IMR-90 (cell line): Measurements from ENCODE around the gene ZBTB46. TPM values are rescaled to one million over a fixed set of nuclear protein-coding genes. Genes with fewer than 3 reads are reported as not detected.

ENCODE experiments used
- ATAC-seq: fragments of 200-7000 bp; cut with Tn5 transposase; 2 replicates; pipeline ENCODE4 v1.9.1; 2020; ENCODE audit warnings: low read depth, mild to moderate bottlenecking, moderate library complexity
- BruUV-seq: library from RNA; stranded (reverse); fragments of 400-500 nt; replicated peaks from 2 replicates; lab custom pipeline; 2021; lab: Mats Ljungman, UMichigan
- CTCF ChIA-PET: fragments of 300-600 bp; formaldehyde crosslinking; extraction: SDS; loops from one replicate; lab custom pipeline; 2021; ENCODE audit warnings: antibody characterized with exemption; lab: Yijun Ruan, JAX
- POLR2A ChIA-PET: fragments of 300-600 bp; sonication (Branson Sonifier 250); formaldehyde crosslinking; loops from one replicate; lab custom pipeline; 2022; ENCODE audit warnings: antibody characterized with exemption; ENCODE audit not compliant: unreplicated experiment; lab: Charles Lee
- DNase-seq: peaks from one replicate; pipeline ENCODE4 v3.0.0; 2013
- H2AFZ ChIP-seq: replicated peaks from 2 replicates; pipeline ENCODE3; 2013; ENCODE audit warnings: low read length, mild to moderate bottlenecking; ENCODE audit not compliant: poor library complexity
- H2AK5ac ChIP-seq: 2 replicates; pipeline ENCODE4 v1.6.1; 2013; ENCODE audit warnings: low read depth, low read length, inconsistent platforms
- H2AK9ac ChIP-seq: replicated peaks from 2 replicates; pipeline ENCODE3; 2013; ENCODE audit warnings: mild to moderate bottlenecking, low read depth, low read length, moderate library complexity; ENCODE audit not compliant: poor library complexity
- H2BK120ac ChIP-seq: 2 replicates; pipeline ENCODE4 v1.6.1; 2013; ENCODE audit warnings: low read depth, low read length, inconsistent platforms
- H2BK15ac ChIP-seq: 3 replicates; pipeline ENCODE4 v1.6.1; 2013; ENCODE audit warnings: low read depth, low read length, inconsistent platforms
- H2BK20ac ChIP-seq: 2 replicates; pipeline ENCODE4 v1.6.1; 2013; ENCODE audit warnings: low read depth, mild to moderate bottlenecking, inconsistent platforms, low read length, moderate library complexity
- H2BK5ac ChIP-seq: 2 replicates; pipeline ENCODE4 v1.6.1; 2013; ENCODE audit warnings: mild to moderate bottlenecking, low read depth, low read length, inconsistent platforms; ENCODE audit not compliant: poor library complexity, severe bottlenecking
- H3K14ac ChIP-seq: replicated peaks from 2 replicates; pipeline ENCODE4 v1.6.1; 2013; ENCODE audit warnings: low read depth, low read length, inconsistent platforms
- H3K18ac ChIP-seq: 2 replicates; pipeline ENCODE4 v1.6.1; 2013; ENCODE audit warnings: low read depth, low read length, control low read depth
- H3K23ac ChIP-seq: 2 replicates; pipeline ENCODE4 v1.6.1; 2013; ENCODE audit warnings: low read depth, low read length, inconsistent platforms
- H3K27ac ChIP-seq: 2 replicates; pipeline ENCODE4 v1.5.1; 2013; ENCODE audit warnings: mild to moderate bottlenecking, control low read depth, low read length; ENCODE audit not compliant: insufficient read depth
- H3K27me3 ChIP-seq: 2 replicates; pipeline ENCODE4 v1.6.1; 2013; ENCODE audit warnings: low read length; ENCODE audit not compliant: control insufficient read depth, insufficient read depth
- H3K36me3 ChIP-seq: 2 replicates; pipeline ENCODE4 v1.6.1; 2013; ENCODE audit warnings: low read length, mixed read lengths; ENCODE audit not compliant: control insufficient read depth, insufficient read depth
- H3K4ac ChIP-seq: 2 replicates; pipeline ENCODE4 v1.6.1; 2013; ENCODE audit warnings: low read depth, low read length, inconsistent platforms
- H3K4me1 ChIP-seq: 2 replicates; pipeline ENCODE4 v1.6.1; 2013; ENCODE audit warnings: low read length, mixed read lengths; ENCODE audit not compliant: control insufficient read depth, insufficient read depth
- H3K4me2 ChIP-seq: 2 replicates; pipeline ENCODE4 v1.6.1; 2013; ENCODE audit warnings: low read depth, mild to moderate bottlenecking, control low read depth, low read length, moderate library complexity
- H3K4me3 ChIP-seq: 2 replicates; pipeline ENCODE4 v1.5.1; 2013; ENCODE audit warnings: low read depth, mild to moderate bottlenecking, control low read depth, low read length, moderate library complexity; ENCODE audit not compliant: insufficient read depth
- H3K56ac ChIP-seq: 2 replicates; pipeline ENCODE4 v1.6.1; 2013; ENCODE audit warnings: low read length, inconsistent platforms; ENCODE audit not compliant: insufficient read depth; ENCODE audit errors: extremely low read depth
- H3K79me1 ChIP-seq, 2 experiments: 2 replicates each; pipeline ENCODE4 v1.6.1; 2013; ENCODE audit warnings: low read length in 2 of 2, inconsistent platforms in 1 of 2, low read depth in 1 of 2
- H3K9ac ChIP-seq: 2 replicates; pipeline ENCODE4 v1.6.1; 2013; ENCODE audit warnings: low read depth, low read length, control low read depth
- H3K9me1 ChIP-seq: 2 replicates; pipeline ENCODE4 v1.6.1; 2013; ENCODE audit warnings: low read length, inconsistent platforms; ENCODE audit not compliant: insufficient read depth
- H3K9me3 ChIP-seq: 2 replicates; pipeline ENCODE4 v1.6.1; 2013; ENCODE audit warnings: low read length; ENCODE audit not compliant: control insufficient read depth, insufficient read depth
- H4K20me1 ChIP-seq: 2 replicates; pipeline ENCODE4 v1.6.1; 2013; ENCODE audit warnings: low read length, inconsistent platforms; ENCODE audit not compliant: insufficient read depth
- H4K5ac ChIP-seq: 2 replicates; pipeline ENCODE4 v1.6.1; 2013; ENCODE audit warnings: mild to moderate bottlenecking, low read depth, low read length, control low read depth
- H4K8ac ChIP-seq, 2 experiments: 2 replicates each; pipeline ENCODE4 v1.6.1; 2013; ENCODE audit warnings: low read depth in 2 of 2, low read length in 2 of 2, control low read depth in 1 of 2, inconsistent platforms in 1 of 2
- H4K91ac ChIP-seq: 2 replicates; pipeline ENCODE4 v1.6.1; 2013; ENCODE audit warnings: low read depth, low read length, inconsistent platforms; ENCODE audit not compliant: insufficient read depth
- CEBPB ChIP-seq: IDR thresholded peaks from 2 replicates; pipeline ENCODE4 v1.6.1; 2012; ENCODE audit warnings: low read depth, low read length, improper control_type of control experiment
- CHD1 ChIP-seq: IDR thresholded peaks from 2 replicates; pipeline ENCODE4 v1.6.1; 2012; ENCODE audit warnings: low read depth, low read length, improper control_type of control experiment
- CTCF ChIP-seq: conservative IDR thresholded peaks from 2 replicates; pipeline ENCODE4 v1.5.1; 2012; ENCODE audit warnings: mild to moderate bottlenecking, low read depth, low read length, improper control_type of control experiment
- FOS ChIP-seq: fragments of 150-350 bp; IDR thresholded peaks from 2 replicates; pipeline ENCODE4 v1.6.1; 2016; ENCODE audit warnings: low read depth, low read length
- MAFK ChIP-seq: IDR thresholded peaks from 2 replicates; pipeline ENCODE4 v1.6.1; 2012; ENCODE audit warnings: low read depth, low read length, improper control_type of control experiment
- MAZ ChIP-seq: IDR thresholded peaks from 2 replicates; pipeline ENCODE4 v1.6.1; 2012; ENCODE audit warnings: low read depth, mild to moderate bottlenecking, low read length, improper control_type of control experiment, moderate library complexity, borderline replicate concordance
- NFE2L2 ChIP-seq: fragments of 150-350 bp; IDR thresholded peaks from 2 replicates; pipeline ENCODE4 v1.6.1; 2016; ENCODE audit warnings: low read depth, mild to moderate bottlenecking, low read length
- RCOR1 ChIP-seq: IDR thresholded peaks from 2 replicates; pipeline ENCODE4 v1.6.1; 2012; ENCODE audit warnings: mild to moderate bottlenecking, low read length, improper control_type of control experiment; ENCODE audit not compliant: insufficient replicate concordance
- WGBS, 2 experiments: methylation state at CpG; one replicate each; pipeline versions ENCODE4 v1.1.5 to v1.1.7; 2013; ENCODE audit warnings: missing lambda C conversion rate in 2 of 2; ENCODE audit not compliant: insufficient read length in 1 of 2; ENCODE audit errors: extremely low coverage in 2 of 2; 5-methylcytosine and 5-hydroxymethylcytosine counted together
- dilution Hi-C: fragments of 300-500 bp; cut with HindIII; formaldehyde crosslinking; loops from one replicate; pipeline ENCODE4 v1.14.3; 2018; ENCODE audit warnings: low sequenced_read_pairs; ENCODE audit not compliant: unreplicated experiment
- in situ Hi-C: fragments of 300-500 bp; cut with MboI; formaldehyde crosslinking; loops from 3 replicates; pipeline ENCODE4 v1.14.3; 2019; ENCODE audit warnings: low sequenced_read_pairs, inconsistent platforms, mixed read lengths
- intact Hi-C: fragments of 100-400 bp; cut with micrococcal nuclease; formaldehyde crosslinking; loops from 2 replicates; pipeline ENCODE4 v1.10.0; 2022
- polyA plus RNA-seq, 3 experiments: library from polyadenylated mRNA; depleted of rRNA; stranded (reverse); fragments of >200 nt; gene quantifications; 2 replicates each; pipeline ENCODE4 v1.2.3, GENCODE V29; 2012; ENCODE audit warnings: low replicate concordance in 1 of 3
- total RNA-seq: library from RNA; depleted of rRNA; stranded (reverse); fragments of >200 nt; gene quantifications from 2 replicates; pipeline ENCODE4 v1.2.3, GENCODE V29; 2012
- TF ChIP-seq, protein P1 (sequence below): fragments of 150-350 bp; IDR thresholded peaks from 2 replicates; pipeline ENCODE4 v1.6.1; 2017; ENCODE audit warnings: mild to moderate bottlenecking, antibody characterized with exemption, low read length, low read depth
- TF ChIP-seq, protein P2 (sequence below): fragments of 150-350 bp; IDR thresholded peaks from 2 replicates; pipeline ENCODE4 v1.6.1; 2016; ENCODE audit warnings: low read depth, mild to moderate bottlenecking, low read length, moderate library complexity, borderline replicate concordance

The ZBTB46 gene
- total and polyA plus RNA-seq, 2 of the 4 experiments (the other 2 are of a cell fraction), result 4.2 to 14.9 TPM

- Histone ChIP-seq H3K27me3 (no peaks in the 10 kb centered on the region; the same call in 1 of the 2 replicates), H2AFZ (no peak overlapping the region), H3K4me1 (peaks cover 21% of the 10 kb centered on the region), H4K8ac (no peak overlapping the region), H3K4me2 (no peak overlapping the region), H3K9ac (no peak overlapping the region), H3K4ac (no peak overlapping the region), H3K18ac (no peak overlapping the region), H2AK5ac (no peak overlapping the region), H3K27ac (no peak overlapping the region), H4K20me1 (no peaks in the 10 kb centered on the region; the same call in 1 of the 2 replicates), H3K4me3 (no peak overlapping the region), H3K9me1 (0 out of 2 replicates have a peak, but pooled peaks cover 5% of the 10 kb centered on the region), H4K91ac (no peak overlapping the region), H2BK15ac (no peak overlapping the region), H2AK9ac (no peak overlapping the region), H2BK20ac (no peak overlapping the region), H3K14ac (no peak overlapping the region), H2BK5ac (no peak overlapping the region), H3K9me3 (no peaks in the 10 kb centered on the region), H3K36me3 (no peaks in the 10 kb centered on the region), H4K5ac (no peak overlapping the region), H3K79me1 (no peaks in the 10 kb centered on the region), H3K23ac (no peak overlapping the region), H2BK120ac (no peak overlapping the region), H3K56ac (no peak overlapping the region)
- TF ChIP-seq MAZ (no peak), CEBPB (no peak), CTCF (no peak), CHD1 (no peak), FOS (no peak), NFE2L2 (no peak), RCOR1 (no peak), MAFK (no peak)
- TF ChIP-seq, protein P1, sequence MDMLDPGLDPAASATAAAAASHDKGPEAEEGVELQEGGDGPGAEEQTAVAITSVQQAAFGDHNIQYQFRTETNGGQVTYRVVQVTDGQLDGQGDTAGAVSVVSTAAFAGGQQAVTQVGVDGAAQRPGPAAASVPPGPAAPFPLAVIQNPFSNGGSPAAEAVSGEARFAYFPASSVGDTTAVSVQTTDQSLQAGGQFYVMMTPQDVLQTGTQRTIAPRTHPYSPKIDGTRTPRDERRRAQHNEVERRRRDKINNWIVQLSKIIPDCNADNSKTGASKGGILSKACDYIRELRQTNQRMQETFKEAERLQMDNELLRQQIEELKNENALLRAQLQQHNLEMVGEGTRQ, result no peak
- TF ChIP-seq, protein P2, sequence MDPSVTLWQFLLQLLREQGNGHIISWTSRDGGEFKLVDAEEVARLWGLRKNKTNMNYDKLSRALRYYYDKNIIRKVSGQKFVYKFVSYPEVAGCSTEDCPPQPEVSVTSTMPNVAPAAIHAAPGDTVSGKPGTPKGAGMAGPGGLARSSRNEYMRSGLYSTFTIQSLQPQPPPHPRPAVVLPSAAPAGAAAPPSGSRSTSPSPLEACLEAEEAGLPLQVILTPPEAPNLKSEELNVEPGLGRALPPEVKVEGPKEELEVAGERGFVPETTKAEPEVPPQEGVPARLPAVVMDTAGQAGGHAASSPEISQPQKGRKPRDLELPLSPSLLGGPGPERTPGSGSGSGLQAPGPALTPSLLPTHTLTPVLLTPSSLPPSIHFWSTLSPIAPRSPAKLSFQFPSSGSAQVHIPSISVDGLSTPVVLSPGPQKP, result no peak
- CTCF ChIA-PET, result no interaction called here
- BruUV-seq, result no TSS peak
- no peak for DNase-seq
- intact Hi-C loops (no loop called here), dilution Hi-C loops (no loop called here), in situ Hi-C loops (no loop called here)
- no peak for ATAC-seq
- WGBS, 2 experiments, result 90% methylated on average over 18 of the region's 27 CpGs; no CpG with 5 or more reads in 1 of the 2 experiments
- POLR2A ChIA-PET, result interaction anchor here (0.7 kb wide), 1 partner anchor 137 kb away, joined by 6 read pairs; no protein-coding TSS in a partner anchor
These were observed 19.9 kb upstream of the ZBTB46 start for GRCh38 chr20:63850689-63851547.
